ENCODE measurements around the gene SMIM12.

SMIM12 gene, protein sequence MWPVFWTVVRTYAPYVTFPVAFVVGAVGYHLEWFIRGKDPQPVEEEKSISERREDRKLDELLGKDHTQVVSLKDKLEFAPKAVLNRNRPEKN

DNA sequence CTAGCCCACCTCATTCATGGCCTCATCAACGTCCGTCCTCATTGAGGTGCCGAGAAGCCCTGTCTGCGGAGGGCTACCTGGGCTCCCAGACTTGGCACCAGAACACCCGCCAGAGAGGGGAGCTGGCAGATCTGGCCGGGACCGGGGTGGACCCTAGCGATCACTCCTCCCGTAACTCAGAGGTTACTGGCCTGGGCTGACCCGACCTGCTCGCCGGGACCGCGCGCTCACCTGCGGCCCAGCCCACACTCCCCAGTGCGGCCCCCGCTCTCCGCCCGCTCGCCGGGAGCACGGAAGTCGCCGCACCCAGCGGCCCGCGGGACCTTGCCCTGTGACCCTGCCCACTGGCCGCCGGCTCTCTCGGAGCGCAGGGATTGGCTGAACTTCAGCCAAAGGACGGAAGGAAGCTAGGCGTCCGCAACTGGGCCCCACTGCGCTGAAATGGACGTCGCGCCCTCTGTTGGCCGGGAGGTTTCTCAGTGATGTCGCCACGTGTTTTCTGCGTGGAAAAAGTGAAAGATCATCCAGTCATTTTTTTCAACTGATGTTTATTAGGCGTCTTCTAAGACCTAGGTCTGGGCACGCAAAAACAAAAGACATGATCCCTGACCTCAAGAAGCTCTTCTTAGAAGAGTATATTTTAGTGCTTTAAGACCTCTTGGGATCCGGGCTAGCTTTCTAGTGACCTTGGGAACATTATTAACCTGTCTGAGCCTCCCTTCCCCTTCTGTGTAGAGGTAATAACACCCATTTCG is at the start of gene SMIM12:
Gene SMIM12 (minus strand): TSS at position 304 of the 755 bp plus-strand sequence. CDS start 3,772 bp downstream, outside the sequence.
- peak; percentile 93 for DNase-seq

DNA sequence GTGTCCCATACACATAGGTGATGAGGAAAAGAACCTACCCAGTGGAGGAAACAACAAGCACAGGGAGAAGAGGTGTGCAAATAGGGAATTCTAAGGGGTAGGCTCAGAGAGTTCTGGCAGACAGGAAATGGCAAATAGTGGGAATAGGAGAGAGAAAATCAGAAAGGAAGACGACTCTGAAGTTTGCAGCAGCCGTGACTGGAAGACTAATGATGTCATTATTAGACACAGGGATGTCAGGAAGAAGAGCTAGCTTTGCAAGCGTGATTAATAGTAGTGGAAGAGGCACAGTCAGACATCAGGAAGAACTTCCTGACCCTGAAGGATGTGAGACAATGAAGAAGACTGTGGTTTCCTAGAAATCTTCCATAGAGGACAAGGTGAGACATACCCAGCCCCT is 48.8 kb upstream of the SMIM12 start:
- no peak for DNase-seq

DNA sequence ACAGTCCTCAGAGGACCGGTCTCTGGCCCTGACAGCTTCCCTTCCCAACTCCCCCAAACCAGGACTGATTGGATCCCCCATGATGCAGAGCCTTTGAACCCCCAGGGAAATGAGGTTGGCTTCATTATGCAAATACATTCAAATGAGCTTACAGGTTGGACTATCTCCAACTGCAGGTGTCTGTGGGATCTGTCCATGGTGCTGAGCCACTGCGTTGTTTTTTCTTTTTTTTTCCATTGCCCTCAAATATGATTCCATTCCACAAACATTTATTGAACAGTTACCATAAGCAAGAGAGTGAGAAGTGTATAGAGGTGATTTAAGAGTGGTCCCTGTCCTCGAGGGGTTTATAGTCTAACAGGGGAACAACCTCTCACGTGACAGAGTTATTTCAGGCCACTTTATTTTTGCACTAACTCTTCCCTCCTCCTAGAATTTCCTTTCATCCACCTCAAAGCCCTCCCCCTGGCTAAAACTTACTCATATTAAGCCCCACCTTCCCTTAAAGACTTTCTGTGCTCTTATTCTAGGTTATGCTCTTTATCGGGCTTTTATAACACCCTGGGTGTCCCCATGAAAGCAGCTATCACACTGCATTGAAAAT is 48.0 kb upstream of the SMIM12 start:
- no peak for DNase-seq

DNA sequence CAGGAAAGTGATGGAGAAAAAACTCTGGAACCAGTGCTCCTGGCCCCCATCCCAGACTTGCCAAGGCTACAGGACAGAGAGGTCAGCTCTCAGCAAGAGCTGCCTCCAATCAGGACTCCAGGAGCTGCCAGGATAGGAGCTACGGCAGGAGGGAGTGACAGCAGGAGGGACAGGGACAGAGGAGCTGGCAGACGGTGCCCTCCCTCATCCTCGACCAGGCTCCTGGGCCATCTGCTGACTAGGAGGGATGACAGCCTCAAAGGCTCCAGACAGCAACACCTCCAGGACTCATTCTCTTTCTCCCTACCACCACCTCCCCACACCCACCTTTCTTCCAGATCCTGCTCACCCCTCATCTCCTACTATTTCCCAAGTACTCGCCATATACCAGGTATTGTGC is 47.2 kb upstream of the SMIM12 start:
- DNase-seq, result no peak

DNA sequence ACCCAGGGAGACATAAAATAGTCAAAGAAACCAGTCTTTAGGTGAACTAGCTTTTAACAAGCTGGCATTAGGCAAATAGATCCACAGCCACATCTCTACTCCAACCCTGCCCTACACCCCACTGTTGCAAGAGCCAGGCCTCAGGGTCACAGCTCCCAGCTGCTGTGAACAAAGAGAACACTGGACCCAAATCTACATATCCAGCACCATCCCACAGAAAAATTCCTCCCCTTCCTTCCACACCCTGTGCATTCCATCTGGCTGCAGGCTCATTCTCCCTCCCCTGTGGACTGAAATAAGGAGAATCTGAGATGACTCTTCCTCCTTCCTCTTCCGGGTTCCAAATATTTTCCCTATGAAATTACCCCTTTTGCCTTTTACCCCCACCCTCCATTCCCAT is 46.7 kb upstream of the SMIM12 start:
- no peak for DNase-seq

DNA sequence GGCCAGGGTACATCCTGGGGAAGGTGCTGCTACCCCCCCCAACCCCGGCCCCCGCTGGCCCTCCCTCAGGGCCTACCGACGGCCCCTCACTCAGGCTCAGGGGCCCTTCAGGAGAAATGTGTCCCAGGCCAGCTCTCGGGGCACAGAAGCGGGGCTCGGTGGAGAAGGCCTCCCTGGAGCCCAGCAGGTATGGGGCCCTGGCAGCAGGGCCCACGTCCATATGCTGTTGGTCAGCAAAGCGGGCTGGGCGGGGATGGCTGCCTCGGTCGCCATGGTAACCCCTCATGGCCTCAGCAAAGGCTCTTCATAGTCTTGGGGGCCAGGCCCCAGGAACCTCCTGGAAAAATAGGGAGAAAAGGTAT is 45.5 kb upstream of the SMIM12 start:
- DNase-seq, result no peak

DNA sequence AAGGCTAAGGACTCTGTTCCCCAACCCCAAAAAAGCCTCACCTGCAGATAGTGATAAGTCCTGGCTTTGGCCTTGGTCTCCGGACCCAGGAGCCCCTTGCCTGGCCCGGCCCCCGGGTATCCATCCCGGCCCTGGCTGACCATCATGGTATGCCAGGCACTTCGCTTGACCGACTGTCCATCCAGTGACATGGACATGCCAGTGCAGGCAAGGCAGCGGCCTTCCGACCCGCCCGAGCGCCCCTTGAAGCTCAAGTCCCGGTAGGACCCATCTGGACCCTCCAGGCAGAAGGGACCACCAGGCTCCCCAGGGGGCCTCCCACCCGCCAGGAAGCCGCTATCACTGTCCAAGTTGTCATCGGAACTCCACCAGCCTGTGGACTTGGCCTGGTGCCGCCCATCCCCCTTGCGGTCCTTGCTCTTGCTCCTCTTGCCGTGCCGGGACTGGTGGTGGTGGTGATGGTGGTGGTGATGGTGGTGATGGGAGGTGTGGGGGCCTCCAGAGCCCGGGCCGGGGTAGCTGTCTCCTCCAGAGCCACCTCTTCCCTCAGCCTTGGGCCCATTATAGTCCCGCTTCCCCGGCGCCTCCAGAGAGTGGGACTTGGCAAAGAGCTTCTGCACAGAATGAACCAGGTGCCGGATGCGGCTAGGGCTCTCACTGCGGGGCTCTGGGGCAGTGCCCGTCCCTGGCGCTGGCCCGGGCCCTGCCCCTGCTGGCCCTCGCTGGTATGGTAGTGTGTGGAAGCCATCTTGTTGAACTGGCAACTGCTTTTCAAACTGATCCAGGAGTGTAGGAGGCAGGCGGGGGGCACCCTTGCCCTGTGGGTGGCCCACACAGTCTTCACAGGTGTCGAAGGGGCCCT is 44.9 kb upstream of the SMIM12 start:
- DNase-seq, result no peak

DNA sequence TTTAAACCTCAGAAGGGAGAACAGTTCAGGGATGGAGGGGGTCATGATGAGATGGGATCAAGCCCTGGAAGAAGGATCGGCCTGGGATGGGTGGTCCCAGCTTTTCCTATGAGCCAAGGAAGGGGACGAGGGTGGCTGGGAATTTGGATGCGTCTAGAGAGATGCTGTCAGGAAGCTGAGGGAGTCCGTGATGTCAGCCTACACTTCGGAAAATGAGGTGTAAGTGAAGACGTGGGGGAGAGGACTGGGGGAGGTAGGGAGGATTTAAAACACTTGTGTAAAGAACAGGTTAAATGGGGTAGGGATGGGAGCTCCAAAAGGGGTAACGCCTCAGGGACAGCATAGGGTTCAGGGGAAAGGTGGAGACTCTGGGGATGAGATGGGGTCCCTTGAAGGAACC is 42.4 kb upstream of the SMIM12 start:
- no peak for DNase-seq

DNA sequence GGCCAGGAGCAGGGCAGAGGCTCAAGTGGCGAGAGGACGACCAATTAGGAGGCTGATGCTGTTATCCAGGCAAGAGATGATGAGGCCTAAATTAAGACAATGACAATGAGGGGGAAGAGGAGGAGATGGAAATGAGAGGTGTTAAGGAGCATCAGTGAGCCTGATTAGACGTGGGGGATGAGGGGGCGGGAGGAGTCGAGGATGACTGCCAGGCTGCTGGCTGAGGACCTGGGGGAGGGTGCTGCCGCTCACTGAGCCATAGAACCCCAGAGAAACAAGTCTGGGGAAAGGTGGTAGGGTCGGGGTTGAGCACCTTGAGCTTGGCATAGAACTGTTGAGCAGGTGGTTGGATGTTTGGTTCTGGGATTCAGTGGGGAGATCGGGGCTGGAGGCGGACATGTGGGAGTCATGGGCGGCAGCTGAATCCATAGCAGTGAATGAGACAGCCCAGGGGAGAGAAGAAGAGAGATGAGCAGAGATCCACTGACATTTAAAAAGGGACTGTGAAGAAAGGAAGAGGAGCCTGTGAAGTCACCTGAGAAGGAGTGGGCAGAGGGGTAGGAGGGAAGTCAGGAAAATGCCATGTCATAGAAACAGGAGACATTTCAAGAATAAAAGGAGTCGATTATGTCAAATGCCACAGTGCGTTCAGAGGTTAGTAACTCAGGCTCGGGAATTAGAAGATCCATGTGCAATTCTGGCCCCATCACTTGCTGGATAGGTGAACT is 41.4 kb upstream of the SMIM12 start:
- DNase-seq, result no peak

DNA sequence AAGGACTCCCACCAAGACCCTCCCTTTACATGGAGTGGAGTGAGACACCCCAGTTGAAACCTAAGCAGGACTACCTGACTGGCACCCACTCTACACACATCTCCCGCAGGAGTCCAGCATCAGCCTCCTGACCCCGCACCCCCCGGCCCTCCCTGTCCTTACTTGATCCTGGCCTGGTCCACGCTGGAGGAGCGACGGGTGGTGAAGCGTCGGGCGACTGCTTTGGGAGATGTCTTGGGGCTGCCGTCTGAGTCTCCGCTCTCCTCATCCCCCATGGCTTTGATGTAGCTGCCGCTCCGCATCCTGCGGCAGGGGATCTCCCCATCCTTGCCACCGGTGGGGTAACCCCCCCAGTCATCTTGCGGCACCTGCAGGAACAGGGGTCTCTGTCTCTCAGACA is 40.4 kb upstream of the SMIM12 start:
- DNase-seq, result no peak

DNA sequence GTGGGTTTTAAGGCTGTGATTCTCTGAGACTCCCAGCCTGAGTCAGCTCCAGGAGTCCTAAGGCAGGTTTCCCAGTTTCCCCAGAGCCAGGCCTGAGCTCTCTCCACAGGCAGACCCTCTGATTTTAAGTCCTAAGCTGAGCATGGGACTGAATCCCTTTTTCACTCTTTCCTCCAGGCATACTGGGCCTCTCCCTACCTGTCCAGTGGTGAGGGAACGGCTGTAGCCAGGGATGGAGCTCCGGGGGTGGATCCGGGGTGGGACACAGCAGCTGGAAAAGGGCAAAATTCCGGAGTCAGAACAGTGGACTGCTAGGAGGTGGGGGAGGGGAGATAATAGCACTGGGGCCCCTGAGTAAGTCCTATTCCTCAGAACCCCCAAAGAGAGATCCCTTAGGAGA is 39.9 kb upstream of the SMIM12 start:
- DNase-seq, result no peak

DNA sequence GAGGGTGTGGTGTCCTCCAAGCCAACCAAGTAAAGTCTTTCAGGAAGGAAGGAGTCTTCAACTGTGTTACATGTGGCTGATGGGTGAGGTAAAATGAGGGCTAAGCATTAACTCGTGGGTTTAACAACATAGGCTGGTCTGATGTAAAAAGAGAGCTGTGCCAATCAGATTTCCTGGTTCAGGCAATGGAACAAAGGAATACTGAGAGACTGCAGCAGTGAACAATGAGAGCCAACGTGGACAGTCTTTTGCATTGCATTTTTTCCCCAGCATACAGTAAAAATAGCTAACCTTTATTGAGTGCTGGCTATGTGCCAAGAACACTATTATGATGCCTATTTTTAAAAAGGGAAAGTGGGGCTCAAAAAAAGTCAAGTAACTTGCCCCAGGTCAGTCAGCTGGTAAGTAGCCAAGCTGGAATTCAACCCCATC is 38.8 kb upstream of the SMIM12 start:
- no peak for DNase-seq

DNA sequence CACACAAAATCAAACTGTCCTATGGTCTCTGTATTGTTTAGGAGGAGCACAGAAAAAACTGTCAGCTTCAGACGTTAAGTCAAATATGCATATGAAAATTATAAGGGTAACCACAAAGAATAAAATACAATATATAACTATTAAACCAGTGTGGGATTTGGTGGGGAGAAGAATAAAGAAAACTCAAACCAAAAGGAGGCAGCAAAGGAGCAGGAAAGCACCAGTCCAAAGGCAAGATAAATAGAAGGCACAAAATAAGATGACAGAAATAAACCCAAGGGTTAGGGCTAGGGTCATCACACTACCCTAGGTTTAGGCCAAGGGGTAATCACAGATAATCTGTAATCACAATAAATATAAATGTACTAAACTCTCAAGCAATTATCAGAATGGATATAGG is 37.1 kb upstream of the SMIM12 start:
- no peak for DNase-seq

DNA sequence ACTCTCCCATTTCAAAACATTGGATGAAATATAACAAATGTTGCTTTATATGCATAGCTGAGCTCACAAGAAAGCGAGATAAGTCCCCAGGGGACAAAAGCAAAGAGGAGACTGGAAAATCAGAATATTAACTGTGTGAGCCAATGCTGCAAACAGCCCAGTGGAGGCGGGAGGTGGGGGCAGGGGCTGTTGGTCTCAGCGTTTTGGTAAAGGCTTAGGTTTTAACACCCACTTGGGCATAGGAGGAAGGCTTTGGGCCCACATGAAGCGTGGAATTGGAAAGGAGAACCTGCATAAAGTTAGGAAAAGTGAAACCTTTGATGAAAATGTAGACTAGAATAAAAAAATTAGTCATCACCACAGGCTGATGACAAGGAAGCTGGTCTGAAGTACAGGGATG is 30.2 kb upstream of the SMIM12 start:
- DNase-seq, result no peak

DNA sequence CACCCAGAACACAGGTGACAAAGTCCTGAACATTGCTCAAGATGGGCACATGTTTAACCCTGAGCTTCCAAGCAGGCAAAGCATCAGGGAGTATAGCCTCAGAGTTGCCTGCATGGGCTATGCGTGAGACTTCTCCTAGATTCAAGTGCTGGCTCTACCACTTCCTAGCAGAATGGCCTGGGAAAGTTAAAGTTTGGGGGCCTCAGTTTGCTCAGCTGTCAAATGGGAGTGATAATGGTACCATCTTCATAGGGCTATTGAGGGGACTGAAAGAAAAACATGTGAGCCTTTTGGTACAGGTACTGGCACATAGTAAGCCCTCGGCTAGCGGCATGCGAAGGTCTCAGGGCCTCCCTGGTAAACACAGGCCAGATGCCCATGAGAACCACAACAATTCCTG is 28.0 kb upstream of the SMIM12 start:
- DNase-seq, result no peak

DNA sequence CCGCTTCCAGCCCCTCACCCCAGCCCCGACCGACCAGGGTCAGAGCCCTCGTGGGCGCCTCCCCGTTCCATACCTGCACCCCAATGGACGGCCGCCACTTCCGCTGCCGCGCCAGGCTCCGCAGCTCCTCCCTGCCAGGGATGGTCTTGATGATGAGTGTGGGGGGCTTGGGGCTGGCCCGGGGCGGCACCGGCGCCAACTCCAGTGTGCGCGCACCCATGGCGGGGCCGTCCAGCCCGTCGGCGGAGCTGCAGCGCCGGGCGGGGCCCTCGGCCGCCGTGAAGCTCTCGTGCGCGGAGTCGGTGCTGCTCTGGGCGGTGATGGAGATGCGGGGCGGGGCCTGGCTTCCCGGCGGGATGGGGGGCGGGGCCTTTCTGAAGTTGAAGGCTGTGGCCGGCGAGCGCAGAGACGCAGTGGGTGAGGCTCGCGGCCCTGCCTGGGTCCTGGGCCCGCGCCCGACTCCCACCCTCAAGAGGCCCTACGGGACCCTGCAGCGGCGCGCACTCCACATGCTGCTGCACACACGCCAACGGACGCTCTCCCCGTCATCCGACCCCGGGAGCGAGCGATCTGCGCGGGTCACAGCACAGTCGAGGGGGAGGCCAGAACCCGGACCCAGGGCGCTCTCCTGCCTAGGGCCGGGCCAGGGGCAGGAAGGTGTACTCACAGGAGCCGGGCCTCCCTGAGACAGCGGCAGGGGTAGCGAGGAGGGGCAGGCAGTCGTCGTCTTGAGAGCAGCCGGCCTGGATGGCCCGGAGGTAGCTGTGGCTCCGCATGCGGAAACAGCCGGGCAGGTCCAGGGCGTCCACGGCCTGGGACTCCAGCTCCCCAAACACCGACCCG is 26.1 kb upstream of the SMIM12 start:
- DNase-seq, result peak; percentile 40

DNA sequence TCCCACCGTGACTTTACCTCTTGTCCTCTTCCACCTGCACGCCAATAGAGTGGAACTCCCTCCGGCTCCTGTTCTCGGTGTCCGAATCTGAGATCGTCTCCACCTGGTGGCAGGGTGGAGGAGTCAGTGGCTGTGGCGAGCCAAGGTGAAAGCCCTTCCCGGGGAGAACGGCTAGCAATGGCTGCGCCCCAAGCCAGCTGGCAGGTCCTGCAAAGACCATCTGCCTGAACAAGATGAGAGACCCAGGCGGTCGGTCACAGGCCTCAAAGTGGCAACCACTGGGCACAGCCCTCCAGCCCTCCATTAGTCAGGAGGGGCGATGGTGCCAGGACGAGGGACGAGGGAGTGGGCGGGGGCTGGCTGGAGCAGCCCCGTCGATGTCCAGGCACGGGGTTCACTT is 25.4 kb upstream of the SMIM12 start:
- DNase-seq, result no peak

DNA sequence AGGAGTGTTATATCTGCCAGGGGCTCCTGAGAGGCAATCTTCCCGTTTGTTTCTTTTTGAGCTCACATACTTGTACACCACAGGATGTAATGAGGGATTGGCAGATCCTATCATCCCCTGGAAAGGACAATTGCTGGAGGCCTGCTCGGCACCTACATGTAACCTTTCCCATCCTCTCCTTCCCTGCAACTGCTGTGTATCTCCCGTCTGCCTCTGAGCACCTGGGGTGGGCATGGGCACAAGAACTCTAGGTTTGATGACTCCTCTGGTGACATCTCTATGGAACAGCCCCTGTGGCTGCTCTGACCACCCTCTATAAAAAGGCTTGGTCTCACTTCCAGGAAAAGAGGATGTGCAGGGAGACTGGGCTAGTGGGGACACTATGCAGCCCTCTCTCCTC is 25.0 kb upstream of the SMIM12 start:
- no peak for DNase-seq

DNA sequence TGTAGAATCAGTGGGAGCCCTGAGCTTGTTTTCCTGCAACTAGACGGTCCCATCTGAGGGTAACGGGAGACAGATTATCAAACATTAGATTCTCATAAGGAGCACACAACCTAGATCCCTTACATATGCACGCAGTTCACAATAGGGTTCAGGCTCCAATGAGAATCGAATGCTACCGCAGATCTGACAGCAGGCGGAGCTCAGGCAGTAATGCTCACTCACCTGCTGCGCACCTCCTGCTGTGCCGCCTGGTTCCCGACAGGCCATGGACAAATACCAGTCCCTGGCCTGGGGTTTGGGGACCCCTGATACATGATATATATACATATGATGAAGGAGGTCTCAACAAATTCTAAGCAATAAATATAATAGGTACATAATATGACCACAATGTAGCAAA is 19.7 kb upstream of the SMIM12 start:
- DNase-seq, result no peak

DNA sequence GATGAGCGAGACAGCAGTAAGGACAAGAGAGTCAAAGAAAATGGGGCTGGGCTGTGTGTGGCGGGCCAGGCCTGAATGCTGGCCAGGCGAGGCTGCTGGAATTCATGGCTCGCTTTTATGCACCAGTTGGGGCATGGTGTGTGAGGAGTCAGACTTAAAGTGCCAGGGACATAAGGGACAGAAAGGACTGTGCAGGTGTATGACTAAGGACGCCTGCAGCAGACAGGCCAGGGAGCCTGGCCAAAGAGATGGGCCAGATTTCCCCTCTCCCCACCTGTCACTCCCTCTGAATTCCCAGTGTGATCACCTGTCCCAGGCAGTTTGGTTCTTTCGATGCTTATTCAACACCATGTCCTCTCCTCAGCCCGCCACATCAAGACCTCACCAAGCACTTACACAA is 16.9 kb upstream of the SMIM12 start:
- DNase-seq, result no peak

DNA sequence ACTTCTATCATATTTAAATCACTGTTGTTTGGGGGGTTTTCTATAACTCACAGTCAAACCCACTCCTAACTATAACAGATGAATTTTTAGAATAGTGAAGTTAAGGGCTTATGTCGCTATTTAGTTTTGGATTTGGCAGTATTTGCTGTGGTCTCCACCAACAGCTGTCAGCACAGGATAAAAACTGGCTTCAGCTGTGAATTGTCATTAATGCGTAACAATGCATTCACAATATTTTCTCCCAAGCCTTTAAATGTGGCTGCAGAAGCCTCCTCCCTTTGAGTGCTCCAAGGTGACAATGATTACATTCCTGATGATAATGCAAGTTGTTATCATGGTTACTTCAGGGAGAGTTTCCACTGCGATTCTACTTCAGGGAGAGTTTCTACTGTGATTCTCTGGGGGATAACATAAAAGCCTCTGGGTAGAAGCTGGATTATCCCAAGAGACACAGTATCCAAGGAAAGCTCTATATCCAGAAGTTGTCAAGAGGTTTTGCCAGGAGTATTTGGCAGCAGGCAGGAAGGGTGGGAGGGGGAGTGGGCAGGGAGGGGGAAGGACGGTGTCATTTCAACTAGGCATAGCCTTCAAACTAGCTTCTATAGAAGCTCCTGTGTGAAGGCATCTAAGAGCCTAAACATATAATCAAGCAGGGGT is 14.9 kb upstream of the SMIM12 start:
- no peak for DNase-seq

DNA sequence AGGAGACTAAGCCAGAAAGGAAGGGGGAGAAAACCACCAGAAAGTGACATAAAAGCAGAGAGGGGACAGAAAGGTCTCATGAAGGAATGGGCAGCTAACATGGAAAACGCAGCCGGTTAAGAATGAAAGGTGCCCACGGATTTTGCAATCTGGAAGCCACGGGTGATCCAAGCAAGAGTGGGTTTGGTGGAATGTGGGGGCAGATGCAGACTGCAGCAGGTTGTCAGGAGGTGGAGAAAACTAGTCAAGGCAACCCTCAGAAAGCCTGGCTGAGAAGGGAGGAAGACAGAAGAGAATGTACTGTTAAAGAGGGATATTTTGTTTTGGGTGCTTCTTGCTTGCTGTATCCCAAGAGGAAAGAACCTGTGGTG is 12.6 kb upstream of the SMIM12 start:
- DNase-seq, result no peak
